GM21529 (cell line): Measurements from ENCODE around the gene IFT57.

ENCODE experiments used
- ATAC-seq: cut with Tn5 transposase; IDR thresholded peaks from one replicate; pipeline ENCODE4 v1.9.1; 2021; ENCODE audit not compliant: unreplicated experiment

The IFT57 gene

DNA sequence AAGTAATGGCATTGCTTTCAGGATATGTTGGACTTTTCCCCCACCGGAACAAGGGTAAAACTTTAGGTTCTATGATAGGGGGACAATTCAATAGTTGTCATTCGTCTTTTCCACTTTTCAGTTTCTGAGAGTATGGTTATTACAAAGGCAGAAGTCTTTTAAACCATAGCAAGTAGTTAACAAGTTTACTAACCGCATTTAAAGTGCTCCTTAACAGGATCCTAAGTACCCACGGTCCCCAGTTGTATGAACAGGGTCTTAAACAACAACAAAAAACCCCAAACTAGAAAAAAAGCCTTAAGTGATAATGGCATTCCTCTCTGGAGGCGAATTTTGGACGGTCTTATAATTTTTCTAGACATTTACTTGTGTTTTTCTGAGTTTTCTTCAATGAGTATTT is 831 bp downstream of the IFT57 start:
- no peak for ATAC-seq

GRCh38 chr3:108219336-108219735 is 2.9 kb downstream of the IFT57 start:
- ATAC-seq, result peak; percentile 13

DNA sequence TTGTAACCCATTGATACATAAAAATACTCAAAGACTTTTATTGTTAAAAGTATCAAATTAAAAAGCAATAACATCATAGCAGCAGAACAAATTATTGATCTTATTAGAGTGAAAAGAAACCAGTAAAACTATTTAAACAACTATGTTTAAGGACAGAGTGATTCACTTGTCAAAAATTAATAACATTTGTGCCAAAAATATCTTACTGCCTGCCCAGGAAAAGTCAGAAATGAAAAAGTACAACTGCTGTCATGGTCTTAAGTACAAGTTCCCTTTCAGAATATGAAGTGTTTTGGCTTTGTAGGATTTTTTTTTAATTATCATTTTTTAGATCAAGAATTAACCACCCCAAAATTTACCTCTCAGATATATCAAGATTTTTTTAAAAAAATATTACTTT is 3.4 kb downstream of the IFT57 start:
- no peak for ATAC-seq

GRCh38 chr3:108215871-108216270 is 6.4 kb downstream of the IFT57 start:
- no peak for ATAC-seq

GRCh38 chr3:108209579-108209978 is 12.6 kb downstream of the IFT57 start:
- no peak for ATAC-seq

DNA sequence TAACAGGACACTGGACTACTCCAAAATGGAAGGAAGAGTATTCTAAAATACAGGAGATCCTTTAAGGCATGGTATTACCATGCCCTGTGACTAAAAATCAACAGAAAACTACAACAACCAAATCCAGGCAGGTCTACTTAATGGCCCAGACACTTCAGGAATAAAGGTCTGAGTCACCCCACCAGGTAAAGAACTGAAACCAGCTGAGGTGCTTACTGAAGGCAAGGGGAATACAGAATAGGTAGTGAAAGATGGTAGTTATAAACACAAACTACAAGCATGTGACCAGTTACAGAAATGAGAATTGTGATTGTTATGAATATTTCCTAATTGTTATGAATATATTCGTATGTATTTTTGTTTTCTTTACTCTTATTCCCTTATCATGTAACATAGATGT is 13.4 kb downstream of the IFT57 start:
- ATAC-seq, result peak; percentile 96

DNA sequence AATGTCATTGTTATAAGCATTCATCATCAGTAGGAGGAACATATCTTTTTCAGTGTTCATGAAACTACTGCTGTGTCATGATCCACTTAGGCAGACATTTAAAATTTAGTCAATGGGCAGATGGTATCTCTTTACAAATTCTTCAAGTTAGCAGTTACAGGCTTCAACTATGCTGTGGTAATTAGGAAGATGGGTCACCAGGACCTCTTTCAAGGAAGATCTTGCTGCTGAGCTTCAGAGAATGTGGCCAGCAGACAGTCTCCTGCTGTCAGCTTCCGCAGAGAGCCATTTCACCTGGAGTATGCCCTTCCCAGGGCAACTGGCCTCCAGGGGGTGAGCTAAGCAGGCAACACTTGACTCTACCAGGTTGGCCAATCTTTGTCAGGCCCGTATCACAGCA is 19.4 kb downstream of the IFT57 start:
- no peak for ATAC-seq

DNA sequence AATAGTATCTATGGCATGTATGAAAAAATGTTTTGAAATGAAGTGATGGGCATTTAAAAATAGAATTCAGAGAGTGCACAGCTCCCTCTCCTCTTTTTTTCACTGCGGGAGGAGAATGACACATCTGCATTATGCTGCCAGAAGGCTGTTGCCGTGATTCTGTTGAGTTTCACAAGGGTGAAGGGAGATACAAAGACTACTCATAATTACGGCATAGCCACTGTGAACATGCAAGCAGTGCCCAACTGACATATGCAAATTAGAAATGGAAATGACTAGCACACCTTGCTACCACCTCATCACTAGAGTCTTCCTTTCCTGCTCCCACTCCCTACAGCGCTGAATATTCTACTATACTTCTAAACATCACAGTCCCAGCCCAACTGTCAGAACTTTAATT is 20.1 kb downstream of the IFT57 start:
- ATAC-seq, result peak; percentile 48

DNA sequence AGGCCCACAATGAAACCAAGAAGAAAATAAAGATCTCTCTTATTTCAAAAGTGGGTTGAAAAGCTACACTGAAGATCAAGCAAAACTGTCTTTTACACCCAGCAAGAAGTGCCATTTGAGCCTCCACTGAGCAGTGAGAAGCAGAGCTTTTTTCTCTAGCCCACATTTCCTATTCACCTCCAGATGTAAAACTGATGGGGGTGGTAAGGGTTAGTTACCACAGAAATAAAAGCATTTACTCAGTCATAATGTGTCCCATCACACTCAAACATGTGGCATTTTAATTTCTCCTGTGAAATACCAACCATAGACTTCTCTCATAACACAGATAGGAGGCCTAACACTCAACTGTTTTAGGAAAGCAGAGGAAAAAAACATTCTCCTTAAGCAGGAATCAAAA is 21.0 kb downstream of the IFT57 start:
- ATAC-seq, result no peak

- ATAC-seq, result no peak
Measured at GRCh38 chr3:108200578-108200977, 21.6 kb downstream of the IFT57 start.

- ATAC-seq, result no peak
Measured at GRCh38 chr3:108200024-108200423, 22.2 kb downstream of the IFT57 start.

GRCh38 chr3:108191394-108191793 is 30.8 kb downstream of the IFT57 start:
- ATAC-seq, result no peak

DNA sequence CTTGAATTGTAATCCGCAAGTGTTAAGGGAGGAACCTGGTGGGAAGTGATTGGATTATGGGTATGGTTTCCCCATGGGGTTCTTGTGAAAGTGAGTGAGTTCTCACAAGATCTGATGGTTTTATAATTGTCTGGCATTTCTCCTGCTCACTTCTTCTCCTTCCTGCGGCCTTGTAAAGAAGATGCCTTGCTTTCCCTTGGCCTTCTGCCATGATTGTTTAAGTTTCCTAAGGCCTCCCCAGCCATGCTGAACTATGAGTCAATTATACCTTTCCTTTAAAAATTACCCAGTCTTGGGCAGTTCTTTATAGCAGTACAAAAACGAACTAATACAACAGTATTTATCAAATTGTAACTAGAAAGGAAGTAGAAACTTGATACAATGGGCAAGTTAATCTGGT is 31.9 kb downstream of the IFT57 start:
- ATAC-seq, result no peak

DNA sequence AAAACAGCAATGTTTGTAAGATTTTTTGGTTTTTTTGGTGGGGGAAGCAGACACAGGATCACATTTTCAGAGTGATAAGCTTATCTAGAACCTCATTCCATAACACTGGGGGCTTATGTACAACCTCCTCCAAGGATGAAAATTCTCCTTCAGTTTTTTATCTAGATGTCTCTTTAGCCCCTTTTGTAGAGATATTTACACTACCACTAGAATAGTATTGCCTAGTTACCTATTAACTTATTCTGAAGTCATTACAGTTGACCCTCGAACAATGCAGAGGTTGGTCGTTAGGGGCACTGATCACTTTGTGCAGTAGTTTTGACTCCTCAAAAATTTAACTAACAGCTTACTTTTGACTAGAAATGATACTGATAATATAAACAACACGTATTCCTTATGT is 32.8 kb downstream of the IFT57 start:
- ATAC-seq, result no peak

- no peak for ATAC-seq
Measured at GRCh38 chr3:108185536-108185935, 36.7 kb downstream of the IFT57 start.

DNA sequence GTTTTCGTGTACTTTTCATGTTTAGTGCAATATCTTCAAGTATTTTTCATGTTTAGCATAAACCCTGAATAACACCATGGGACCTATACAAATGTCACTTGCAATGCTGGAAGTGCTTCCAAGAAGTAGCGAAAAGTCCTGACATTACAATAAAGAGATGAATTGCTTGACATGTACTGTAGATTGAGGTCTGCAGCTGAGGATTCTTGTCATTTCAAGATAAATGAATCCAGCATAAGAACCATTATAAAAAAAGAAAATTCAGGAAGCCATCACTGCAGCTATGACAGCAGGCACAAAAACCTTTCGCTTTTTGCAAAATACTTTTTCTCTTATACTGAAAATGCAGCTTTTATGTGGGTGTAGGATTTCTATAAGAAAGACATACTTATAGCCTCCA is 37.4 kb downstream of the IFT57 start:
- no peak for ATAC-seq

GRCh38 chr3:108183971-108184370 is 38.3 kb downstream of the IFT57 start:
- no peak for ATAC-seq

DNA sequence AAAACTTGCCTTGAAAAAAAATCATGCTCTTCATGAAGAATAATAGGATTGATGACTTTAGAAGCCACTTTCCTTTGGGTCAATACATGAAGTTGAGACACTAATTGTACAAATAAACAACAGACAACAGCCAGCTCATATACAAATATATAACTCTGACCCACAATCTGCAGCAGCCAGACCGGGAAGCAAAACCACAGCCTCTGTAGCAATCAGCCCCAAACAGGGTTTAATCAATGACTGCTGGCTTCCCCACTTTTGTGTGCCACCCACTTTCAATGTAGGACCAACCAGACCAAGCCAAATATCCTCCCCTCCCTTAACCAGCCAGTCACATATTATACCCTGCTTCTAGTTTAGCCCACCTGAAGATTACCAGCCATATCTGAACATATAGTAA is 39.0 kb downstream of the IFT57 start:
- no peak for ATAC-seq

DNA sequence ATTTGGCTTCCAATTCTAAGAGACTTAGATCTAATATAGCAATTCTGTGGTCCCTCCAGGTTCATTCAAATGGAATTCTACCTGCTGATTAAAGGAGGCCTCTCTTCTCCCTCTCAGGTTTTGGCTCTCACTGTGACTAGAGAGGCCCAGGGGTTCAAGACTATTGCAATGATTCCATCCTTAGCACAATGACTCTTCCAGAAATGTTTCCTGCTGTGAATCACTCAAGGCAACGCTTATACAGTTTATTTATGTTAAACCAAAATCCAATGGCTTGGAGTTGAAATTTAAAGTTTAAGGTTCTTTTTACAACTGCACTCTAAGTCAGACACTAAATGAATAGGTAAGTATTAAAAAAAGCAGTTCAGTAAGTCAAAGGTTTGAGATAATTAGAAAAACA is 39.9 kb downstream of the IFT57 start:
- no peak for ATAC-seq

GRCh38 chr3:108181172-108181571 is 41.1 kb downstream of the IFT57 start:
- no peak for ATAC-seq

- ATAC-seq, result no peak
Measured at GRCh38 chr3:108180194-108180593, 42.0 kb downstream of the IFT57 start.

DNA sequence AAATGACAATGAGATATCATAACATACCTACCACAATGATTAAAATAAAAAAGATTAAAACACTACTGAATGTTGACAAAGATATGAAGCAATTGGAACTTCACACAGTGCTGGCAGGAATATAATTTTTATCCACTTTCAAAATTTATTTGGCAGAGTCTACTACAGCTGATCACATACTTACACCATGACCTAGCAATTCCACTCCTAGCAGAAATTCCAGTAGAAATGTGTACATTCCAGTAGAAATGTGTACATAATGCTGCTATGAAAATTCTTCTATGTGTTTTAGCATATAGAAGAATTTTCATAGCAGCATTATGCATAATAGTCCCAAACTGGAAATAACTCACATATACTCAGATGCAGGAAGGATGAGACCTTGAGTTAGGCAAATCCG is 43.5 kb downstream of the IFT57 start:
- ATAC-seq, result no peak

GRCh38 chr3:108177536-108177935 is 44.7 kb downstream of the IFT57 start:
- ATAC-seq, result no peak

GRCh38 chr3:108175352-108175751 is 46.9 kb downstream of the IFT57 start:
- no peak for ATAC-seq
